Hepatocyte (in vitro differentiated cells): ENCODE results near the gene IL17REL.
A peak's percentile ranks its signal among the peaks of the same experiment; 100 is the strongest.

Source experiments
- CTCF ChIP-seq: fragments of 200-600 bp; sonication (generic); IDR thresholded peaks from 2 replicates; pipeline ENCODE4 v1.5.1; 2016; ENCODE audit warnings: antibody characterized with exemption, mild to moderate bottlenecking; ENCODE audit not compliant: poor library complexity
- EZH2 ChIP-seq: fragments of 200-600 bp; sonication (generic); IDR thresholded peaks from 2 replicates; pipeline ENCODE4 v1.6.1; 2016; ENCODE audit warnings: antibody characterized with exemption, mild to moderate bottlenecking, borderline replicate concordance

- peak; percentile 43 for TF ChIP-seq CTCF
- no peak for TF ChIP-seq EZH2
Measured at GRCh38 chr22:49979587-49980264, 32.8 kb downstream of the IL17REL start.
